Vagina (tissue), 2 donors: ENCODE data around the gene C4orf51.

ENCODE experiments used
- CTCF ChIP-seq, 3 experiments: fragments of 450-650 bp in 2 of 3; fragments of 200-600 bp in 1 of 3; sonication (generic) in 1 of 3; IDR thresholded peaks; one replicate each; pipeline ENCODE4 v1.5.1; 2017 to 2019; ENCODE audit warnings: antibody characterized with exemption in 3 of 3, mild to moderate bottlenecking in 2 of 3, moderate library complexity in 2 of 3
- POLR2A ChIP-seq, 2 donors: fragments of 450-650 bp; IDR thresholded peaks; one replicate each; pipeline ENCODE4 v1.6.1; 2017; ENCODE audit warnings: antibody characterized with exemption in 2 of 2, mild to moderate bottlenecking in 2 of 2, moderate library complexity in 2 of 2
- POLR2AphosphoS5 ChIP-seq, 2 donors: sonication (generic); formaldehyde crosslinking; IDR thresholded peaks; one replicate each; pipeline ENCODE4 v1.9.0; 2017; ENCODE audit warnings: antibody characterized with exemption in 2 of 2, mild to moderate bottlenecking in 2 of 2, low read depth in 1 of 2; ENCODE audit not compliant: insufficient read depth in 1 of 2

DNA sequence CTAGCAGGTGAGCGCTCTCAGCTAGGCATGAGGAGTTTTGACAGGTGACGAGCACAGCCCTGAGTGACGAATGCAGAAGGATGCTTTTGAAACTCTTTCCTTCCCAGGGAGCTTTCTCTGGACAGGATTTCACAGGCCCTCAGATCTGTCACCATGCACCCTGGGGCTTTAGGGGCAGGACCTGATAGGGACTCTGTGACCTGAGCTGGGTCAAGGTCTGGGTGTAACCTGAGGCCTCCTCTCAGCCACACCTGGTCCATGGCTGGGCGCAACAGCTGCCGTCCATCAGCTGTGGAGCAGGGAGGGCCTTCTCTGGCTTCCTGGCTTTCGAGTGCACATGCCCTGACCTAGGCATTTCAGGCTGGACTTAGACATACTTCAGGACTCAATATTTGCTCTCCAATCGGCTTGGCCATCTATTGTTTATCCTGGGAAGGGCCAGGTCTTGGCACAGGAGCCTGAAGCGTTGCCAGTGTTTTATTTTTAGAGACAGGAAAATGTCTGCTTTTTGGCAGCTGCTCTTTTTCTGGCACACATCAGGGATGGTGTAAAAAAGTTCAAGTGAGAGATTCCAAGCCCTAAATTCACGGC, 56.4 kb downstream of the C4orf51 start:
- TF ChIP-seq CTCF (IDR thresholded peaks at IDR 0.05), result no peak
- TF ChIP-seq POLR2AphosphoS5 (IDR thresholded peaks at IDR 0.05; ENCODE audit: insufficient read depth in 1 of 2, low read depth in 1 of 2), result peak; percentile 31 to 71
- TF ChIP-seq POLR2A (IDR thresholded peaks at IDR 0.05), result no peak
